Fibroblast of the aortic adventitia (primary cell): ENCODE data around the gene APPL2. TPM values are rescaled to one million over a fixed set of nuclear protein-coding genes. Genes with fewer than 3 reads are reported as not detected.
A peak's percentile ranks its signal among the peaks of the same experiment; 100 is the strongest.

Source experiments
- DNase-seq: peaks from one replicate; pipeline ENCODE4 v3.0.0-alpha.2; 2010; ENCODE audit warnings: low read depth
- H3K4me3 ChIP-seq: 2 replicates; pipeline ENCODE4 v1.5.1; 2011; ENCODE audit warnings: low read depth, mild to moderate bottlenecking, control low read depth, low read length, moderate library complexity
- CTCF ChIP-seq: IDR thresholded peaks from 2 replicates; pipeline ENCODE4 v1.5.1; 2011; ENCODE audit warnings: mild to moderate bottlenecking, low read length, control low read depth, inconsistent platforms; ENCODE audit not compliant: insufficient read depth
- total RNA-seq: library from RNA; depleted of rRNA; stranded (reverse); fragments of >200 nt; gene quantifications from 2 replicates; pipeline ENCODE4 v1.2.3, GENCODE V29; 2012; ENCODE audit warnings: low replicate concordance

The APPL2 gene
- total RNA-seq, 1 donor = 48.5 TPM

- TF ChIP-seq CTCF = peak; percentile 9
- H3K4me3 ChIP-seq = no peak overlapping the region
- DNase-seq = no peak
These were observed 15.6 kb downstream of the APPL2 start for GRCh38 chr12:105220150-105220928.

DNA sequence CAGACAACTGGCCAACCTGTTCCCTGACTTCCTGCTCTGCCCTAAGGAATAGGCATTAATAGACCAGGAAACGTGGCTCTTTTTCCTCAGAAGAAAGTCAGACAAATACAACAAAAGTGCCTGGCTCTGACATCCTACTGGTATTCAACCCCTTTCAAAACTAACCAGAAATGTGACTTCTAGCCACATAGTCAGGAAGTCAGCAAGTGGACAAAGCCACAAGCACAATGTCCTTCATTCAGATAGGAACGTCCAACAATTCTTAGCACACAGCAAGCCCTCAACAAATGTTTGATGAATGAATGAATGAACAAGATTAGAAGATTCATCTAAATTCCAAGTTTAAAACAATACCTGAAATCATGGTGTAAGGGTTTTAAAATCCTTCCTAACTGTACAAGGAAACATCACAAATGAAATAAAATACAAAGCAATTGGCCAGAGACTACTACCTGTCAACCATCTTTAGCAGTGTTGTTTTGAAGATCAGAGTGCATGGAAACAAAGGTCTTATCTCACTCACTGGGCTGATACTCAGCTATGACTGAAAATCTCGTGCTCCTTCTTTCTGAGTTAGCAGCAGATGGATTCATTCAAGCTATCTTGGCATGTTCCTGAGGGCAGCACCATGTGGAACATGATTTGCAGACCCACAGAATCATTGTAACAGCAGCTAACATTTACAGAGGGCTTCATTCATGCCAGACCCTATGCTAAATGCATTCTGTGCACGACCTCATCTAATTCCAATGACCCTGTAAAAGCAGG lies 16.5 kb downstream of the APPL2 start:
- peak; percentile 70 for DNase-seq
- no peak overlapping the region for H3K4me3 ChIP-seq
- no peak for TF ChIP-seq CTCF

DNA sequence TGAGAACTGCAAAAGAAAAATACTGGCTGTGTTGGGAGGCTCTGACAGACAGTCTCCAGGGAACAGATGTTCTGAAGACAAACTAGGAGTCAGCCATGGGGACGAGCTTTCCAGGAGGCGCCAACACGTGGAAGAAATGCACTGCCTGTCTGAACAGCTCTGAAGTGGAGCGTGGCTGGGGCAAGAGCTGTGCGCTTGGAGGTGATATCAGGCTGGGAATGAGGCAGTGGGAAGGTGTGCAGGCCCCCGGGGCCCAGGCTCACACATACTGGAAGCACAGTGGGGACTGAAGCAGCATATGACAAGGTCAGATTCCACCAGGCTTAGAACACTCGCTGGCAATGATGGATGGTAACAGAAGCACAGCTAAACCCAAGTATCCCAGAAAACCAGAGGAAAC lies 17.5 kb downstream of the APPL2 start:
- DNase-seq = no peak
- no peak for TF ChIP-seq CTCF
- H3K4me3 ChIP-seq = no peak overlapping the region

DNA sequence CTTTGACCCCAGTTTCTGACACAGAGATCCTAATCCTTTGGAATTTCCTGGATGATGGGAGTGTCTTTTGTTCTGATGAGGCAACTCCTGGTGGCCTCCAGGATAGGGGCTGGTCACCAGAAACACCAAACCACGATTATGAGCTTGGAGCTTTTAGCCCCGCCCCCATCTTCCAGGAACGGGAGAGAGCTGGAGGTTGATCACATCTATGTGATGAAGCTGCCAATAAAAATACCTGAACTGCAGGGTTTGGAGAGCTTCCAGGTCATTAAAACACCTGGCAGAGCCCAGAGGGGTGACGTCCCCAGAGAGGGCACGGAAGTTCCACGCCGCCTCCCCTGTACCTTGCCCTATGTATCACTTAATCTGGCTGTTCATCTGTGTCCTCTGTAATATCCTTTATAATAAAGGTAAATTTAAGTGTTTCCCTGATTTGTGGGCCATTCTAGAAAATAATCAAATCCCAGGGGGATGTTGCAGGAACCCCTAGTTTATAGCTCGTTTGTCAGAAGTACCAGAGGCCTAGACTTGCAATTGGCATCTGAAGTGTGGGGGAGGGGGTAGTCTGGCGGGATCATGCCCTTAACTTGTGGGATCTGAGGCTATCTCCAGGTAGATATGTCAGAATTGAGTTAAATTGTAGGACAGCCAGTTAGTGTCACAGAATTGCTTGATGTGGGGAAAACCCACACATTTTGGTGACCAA lies 21.2 kb downstream of the APPL2 start:
- no peak for TF ChIP-seq CTCF
- DNase-seq = no peak
- no peak overlapping the region for H3K4me3 ChIP-seq

DNA sequence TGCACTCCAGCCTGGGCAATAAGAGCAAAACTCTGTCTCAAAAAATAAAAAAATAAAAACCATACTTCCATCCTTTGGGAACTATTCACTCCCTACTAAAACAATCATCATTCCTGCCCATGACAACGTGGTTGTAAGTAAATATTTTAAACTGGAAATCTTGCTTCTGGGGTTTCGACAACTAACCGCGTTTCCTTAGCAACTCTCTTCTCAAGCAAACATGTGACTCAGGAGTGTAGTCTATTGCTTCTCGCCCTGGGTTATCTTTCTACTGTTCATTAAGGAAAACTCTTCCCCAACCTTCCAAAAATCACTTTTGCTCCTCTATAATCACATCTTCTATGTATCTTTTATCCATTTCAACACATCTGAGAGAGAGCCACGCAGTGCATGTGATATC lies 21.8 kb downstream of the APPL2 start:
- DNase-seq = no peak
- no peak for TF ChIP-seq CTCF
- no peak overlapping the region for H3K4me3 ChIP-seq

GRCh38 chr12:105212438-105212837 lies 23.5 kb downstream of the APPL2 start:
- H3K4me3 ChIP-seq = no peak overlapping the region
- peak; percentile 80 for DNase-seq
- no peak for TF ChIP-seq CTCF
